AG09319 (cell line): Measurements from ENCODE around the gene ASCC2.
"Not testable (repeated sequence)": the region's sequence is repeated elsewhere in the genome, so short reads cannot be mapped to it uniquely, and the experiment has no call there.

Experiments
- DNase-seq: peaks from one replicate; pipeline ENCODE4 v3.0.0-alpha.2; 2010; ENCODE audit warnings: low read depth; ENCODE audit errors: extremely low read depth
- TF ChIP-seq, protein P1 (sequence below): IDR thresholded peaks from 2 replicates; pipeline ENCODE4 v1.5.1; 2011; ENCODE audit warnings: low read depth, mild to moderate bottlenecking, inconsistent platforms, low read length, moderate library complexity

ASCC2 gene

DNA sequence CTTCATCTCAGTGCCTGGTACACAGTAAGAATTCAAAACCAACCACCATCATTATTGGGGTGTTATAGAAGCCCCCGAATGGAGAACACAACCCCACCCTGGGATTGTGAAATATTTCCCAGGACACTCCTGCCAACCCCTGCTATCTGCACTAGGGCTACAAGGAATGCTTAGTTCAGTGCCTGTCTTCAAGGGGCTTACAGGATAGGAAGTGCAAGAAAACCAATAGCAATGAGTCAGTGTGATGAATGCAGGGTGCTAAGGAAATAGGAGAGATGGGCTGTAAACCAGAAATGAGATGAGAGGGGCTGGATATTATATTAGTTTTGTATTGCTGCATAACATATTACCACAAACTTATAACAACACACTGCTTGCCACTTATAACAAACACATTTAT is 965 bp upstream of the ASCC2 start:
- no peak for DNase-seq
- TF ChIP-seq, protein P1, sequence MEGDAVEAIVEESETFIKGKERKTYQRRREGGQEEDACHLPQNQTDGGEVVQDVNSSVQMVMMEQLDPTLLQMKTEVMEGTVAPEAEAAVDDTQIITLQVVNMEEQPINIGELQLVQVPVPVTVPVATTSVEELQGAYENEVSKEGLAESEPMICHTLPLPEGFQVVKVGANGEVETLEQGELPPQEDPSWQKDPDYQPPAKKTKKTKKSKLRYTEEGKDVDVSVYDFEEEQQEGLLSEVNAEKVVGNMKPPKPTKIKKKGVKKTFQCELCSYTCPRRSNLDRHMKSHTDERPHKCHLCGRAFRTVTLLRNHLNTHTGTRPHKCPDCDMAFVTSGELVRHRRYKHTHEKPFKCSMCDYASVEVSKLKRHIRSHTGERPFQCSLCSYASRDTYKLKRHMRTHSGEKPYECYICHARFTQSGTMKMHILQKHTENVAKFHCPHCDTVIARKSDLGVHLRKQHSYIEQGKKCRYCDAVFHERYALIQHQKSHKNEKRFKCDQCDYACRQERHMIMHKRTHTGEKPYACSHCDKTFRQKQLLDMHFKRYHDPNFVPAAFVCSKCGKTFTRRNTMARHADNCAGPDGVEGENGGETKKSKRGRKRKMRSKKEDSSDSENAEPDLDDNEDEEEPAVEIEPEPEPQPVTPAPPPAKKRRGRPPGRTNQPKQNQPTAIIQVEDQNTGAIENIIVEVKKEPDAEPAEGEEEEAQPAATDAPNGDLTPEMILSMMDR: no peak

DNA sequence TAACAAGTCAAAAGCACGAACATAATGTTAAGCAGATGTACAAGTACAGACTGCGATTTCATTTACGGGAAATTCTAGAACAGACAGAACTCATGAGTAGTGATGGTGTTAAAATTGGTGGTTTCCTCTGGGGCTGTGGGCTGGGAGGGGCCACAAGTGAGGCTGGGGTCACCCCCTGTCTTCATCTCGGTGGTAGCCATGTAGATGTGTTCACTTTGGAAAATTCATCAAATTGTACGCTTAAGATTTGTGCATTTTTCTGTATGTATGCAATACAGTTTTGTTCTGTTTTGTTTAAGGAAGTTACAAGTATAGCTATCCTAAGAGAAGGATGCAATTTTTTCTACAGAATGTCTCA is 504 bp upstream of the ASCC2 start:
- DNase-seq: no peak
- TF ChIP-seq, protein P1: no peak

DNA sequence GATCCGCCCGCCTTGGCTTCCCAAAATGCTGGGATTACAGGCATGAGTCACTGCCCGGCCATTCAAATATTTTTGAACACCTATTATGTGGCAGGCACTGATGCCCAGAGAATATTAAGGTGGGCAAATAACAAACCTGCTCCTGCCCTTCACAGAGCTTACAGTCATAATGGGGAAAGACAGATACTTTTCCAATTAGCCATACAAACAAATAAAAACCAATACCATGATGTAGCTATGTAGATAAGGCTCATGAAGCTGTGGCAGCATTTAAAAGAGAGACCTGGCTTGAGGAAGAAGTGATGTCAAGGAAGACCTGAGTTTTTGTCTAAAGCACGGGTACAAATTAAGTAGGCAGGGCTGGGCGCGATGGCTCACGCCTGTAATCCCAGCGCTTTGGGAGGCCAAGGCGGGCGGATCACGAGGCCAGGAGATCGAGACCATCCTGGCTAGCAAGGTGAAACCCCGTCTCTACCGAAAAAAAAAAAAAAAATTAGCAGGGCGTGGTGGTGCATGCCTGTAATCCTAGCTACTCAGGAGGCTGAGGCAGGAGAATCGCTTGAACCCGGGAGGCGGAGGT is 1.2 kb downstream of the ASCC2 start:
- not testable (repeated sequence) for DNase-seq

DNA sequence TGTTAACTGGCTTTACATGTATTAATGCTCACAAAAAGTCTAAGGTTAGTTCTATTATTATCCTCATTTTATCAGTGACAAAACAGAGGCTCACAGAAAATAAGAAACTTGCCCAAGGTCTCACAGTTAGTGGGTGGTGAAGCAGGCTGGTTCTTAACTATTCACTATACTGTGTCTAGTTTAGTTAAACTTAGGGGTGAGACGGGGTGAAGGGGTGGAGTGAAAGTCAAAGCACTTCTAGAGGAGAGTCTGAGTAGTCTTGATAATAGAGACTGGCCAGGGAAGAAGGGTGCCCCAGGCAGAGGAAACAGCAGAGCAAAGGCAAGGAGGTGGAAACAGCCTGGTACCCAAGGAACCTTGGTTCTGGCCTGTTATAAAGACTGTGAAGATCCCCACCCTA is 4.0 kb downstream of the ASCC2 start:
- no peak for DNase-seq
- TF ChIP-seq, protein P1: no peak

DNA sequence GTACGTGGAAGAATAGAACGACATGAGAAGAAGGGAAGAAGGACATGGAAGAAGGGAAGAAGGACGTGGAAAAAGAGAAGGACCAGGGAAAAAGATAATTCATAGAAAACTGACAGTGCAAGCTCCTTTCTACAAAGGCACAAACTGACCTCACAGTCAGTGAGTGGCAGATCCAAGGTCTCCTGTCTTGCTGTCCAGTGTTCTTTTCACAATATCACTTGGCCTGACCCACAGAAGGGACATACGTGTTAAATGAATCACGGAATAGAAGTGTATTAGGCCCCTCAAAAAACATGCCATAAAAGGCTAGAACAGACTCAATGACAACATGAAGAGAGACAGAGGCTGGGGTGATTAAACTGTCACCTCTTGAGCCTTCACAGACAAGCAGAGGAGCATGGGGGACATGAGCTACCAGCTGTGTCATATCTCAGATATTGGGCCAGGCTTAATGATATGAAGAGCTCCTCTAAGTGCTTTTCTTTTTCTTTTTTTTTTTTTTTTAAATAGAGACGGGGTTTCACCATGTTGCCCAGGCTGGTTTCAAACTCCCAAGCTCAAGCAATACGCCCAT is 4.6 kb downstream of the ASCC2 start:
- TF ChIP-seq, protein P1: no peak
- no peak for DNase-seq

DNA sequence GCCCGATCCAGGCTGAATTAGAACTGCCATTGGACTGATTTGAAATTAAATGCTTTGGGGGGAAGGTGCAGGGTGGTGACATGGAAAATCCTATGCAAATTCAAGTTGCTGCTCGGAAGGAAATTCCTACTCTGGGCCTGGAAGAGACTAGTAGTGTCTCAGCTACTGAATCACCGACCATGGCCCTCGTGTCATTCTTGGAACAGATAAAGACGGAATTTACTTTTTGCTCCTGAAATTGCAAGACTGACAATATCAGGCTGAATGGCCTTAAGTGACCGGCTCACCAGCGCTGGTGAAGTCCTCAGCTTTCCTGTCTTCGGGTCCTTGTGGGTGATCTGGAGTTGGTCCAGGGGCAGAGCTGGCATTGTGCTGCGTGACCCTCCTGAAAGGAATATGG is 6.1 kb downstream of the ASCC2 start:
- TF ChIP-seq, protein P1: no peak
- no peak for DNase-seq

DNA sequence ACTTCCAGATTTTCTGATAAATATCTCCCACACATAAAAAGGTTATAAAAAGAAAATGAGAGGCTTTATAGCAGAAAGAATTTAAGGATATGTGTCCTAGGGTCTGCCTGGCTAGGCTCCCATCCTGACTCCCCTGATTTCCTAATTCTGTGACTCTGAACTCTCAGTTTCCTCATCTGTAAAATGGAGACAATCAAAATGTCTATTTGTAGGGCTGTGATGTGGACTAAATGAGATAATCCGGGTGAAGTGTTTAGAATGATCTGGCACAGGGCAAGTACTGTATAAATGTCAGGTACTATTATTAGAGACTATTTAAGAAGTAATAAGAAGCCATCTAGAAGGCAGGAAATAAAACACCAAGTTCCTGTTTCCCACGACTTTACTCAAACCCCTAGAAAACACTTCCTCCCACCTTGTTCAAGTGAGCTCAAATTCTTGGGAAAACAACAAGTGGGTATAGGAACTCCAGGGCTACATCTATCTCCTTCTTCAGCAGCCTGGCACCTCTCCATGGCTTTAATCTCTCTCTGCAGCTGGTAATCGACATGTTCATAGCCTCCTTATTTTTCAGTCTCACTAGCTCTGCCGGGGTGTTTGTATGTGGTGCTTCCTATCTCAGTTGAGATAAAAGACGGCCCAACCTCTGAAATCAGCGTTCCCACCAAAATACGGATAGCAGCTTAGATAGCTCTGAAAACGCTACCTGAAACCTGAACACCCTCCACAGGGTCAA is 6.7 kb downstream of the ASCC2 start:
- DNase-seq: no peak
- TF ChIP-seq, protein P1: no peak
